GM21786 (cell line): ENCODE results near the gene PDCL2.
"Not testable (repeated sequence)": the region's sequence is repeated elsewhere in the genome, so short reads cannot be mapped to it uniquely, and the experiment has no call there.

ENCODE experiments used
- ATAC-seq: cut with Tn5 transposase; IDR thresholded peaks from one replicate; pipeline ENCODE4 v1.9.1; 2021; ENCODE audit not compliant: unreplicated experiment

PDCL2 gene

GRCh38 chr4:55592014-55592413 is at the start of gene PDCL2:
Gene PDCL2, minus strand, starts transcription at chr4:55592245. Its CDS starts 136 bp downstream, at chr4:55592109.
- no peak for ATAC-seq

DNA sequence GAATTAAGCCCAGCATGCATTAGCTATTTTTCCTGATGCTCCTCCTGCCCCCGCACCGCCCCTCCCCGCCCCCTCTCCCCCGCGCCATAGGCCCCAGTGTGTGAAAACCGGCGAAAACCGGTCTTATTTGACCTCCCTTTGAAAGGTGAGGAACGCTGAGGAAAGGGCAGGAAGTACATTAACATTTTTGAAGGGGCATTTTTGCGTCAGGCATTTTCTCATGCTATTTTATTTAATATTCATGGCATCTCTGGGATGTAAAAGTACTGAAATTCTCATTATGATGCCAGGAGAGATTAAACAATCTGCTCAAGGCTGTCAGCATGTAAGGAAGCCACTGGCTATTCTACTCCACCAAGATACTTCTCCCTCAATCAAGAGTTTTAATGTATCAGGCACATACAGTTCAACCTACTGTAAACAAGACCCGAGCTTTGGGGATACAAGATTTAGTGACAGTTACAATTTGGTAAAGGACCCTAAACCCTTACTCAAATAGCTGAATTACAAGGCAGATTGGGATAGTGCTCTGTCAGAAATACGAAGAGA is 45.3 kb upstream of the PDCL2 start:
- ATAC-seq = no peak

GRCh38 chr4:55636656-55636999 is 44.6 kb upstream of the PDCL2 start:
- ATAC-seq = no peak

GRCh38 chr4:55635741-55636655 is 44.0 kb upstream of the PDCL2 start, which contains the start of gene NMU:
Gene NMU, minus strand, starts transcription at chr4:55636298. Its CDS starts 106 bp downstream, at chr4:55636192.
- peak; percentile 74 for ATAC-seq

DNA sequence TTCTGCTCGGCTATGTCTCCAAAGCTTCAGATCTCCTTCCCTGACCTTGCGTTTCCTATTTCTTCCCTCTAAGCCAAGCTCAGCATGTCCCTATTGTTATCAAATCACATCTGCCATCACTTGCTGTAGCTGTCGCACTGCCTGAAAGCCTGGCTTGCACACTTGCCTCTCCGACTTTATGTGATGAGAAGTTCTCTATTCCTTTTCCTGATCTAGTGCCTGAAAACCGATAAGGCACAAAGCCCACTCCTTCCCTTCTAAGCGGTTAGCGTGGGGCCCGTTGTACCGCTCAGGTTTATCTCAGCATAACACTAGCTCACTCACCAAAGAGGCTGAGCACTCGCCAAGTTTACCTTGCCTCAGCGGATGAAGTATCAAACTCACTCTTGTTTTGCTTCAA is 43.2 kb upstream of the PDCL2 start:
- ATAC-seq = no peak

GRCh38 chr4:55634417-55635128 is 42.5 kb upstream of the PDCL2 start:
- no peak for ATAC-seq

DNA sequence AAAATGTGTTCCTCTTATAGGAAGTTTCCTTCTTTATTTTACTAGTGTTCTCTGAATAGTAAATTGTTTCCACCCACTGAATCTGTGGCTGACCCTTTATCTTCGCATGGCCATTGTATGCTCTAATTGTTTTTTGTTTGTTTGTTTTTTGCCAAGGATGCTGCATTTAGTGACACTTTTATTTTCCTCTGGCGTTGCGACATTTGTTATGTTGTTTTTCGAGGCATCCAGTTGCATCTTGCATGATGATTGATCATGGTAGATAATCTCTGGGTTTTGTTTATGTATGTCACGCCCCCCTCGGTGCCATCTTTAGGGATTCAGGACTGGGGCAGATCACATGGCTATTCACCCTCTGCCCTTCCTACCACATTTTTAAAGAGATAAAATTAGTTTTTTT is 41.9 kb upstream of the PDCL2 start:
- no peak for ATAC-seq

DNA sequence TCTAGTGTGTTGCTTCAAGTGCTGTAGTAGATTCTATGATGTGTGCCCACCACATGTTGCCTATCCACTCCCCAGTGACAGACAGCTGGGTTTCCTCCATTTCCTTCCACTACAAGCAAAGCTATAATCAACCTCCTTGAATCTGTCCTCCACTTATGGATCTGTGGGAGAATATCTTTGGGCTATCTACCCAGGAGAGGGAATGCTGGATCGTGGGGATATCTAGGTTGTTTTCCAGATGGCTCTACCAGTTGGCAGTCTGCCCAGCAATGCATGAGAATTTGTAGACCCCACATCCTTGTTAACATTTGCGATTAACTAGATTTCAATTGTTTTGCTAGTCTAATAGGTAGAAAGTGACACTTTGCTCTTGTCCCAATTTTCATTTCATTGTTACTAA is 33.8 kb upstream of the PDCL2 start:
- no peak for ATAC-seq

GRCh38 chr4:55624063-55624462 is 32.0 kb upstream of the PDCL2 start:
- ATAC-seq = not testable (repeated sequence)

DNA sequence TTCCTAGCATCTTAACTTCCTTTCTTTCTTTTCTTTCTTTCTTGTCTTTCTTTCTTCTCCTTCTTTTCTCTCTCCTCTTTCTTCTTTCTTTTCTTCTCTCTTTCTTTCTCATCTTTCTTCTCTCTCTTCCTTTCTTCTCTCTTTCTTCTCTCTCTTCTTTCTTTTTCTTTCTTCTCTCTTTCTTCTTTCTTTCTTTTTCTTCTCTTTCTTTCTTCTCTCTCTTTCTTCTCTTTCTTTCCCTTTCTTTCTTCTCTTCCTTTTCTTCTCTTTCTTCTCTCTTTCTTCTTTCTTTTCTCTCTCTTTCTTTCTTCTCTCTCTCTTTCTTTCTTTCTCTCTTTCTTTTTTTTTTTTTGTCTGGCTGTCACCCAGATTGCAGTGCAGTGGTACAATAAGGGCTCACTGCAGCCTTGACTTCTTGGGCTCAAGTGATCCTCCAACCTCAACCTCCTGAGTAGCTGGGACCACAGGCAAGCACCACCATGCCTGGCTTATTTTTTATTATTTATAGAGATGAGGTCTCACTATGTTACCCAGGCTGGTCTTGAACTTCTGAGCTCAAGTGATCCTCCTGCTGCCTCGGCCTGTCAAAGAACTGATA is 26.6 kb upstream of the PDCL2 start:
- ATAC-seq = no peak

- peak; percentile 98 for ATAC-seq
Measured at GRCh38 chr4:55617587-55618197, 25.6 kb upstream of the PDCL2 start.

- ATAC-seq = no peak
Measured at GRCh38 chr4:55615008-55615407, 23.0 kb upstream of the PDCL2 start.

GRCh38 chr4:55613621-55614020 is 21.6 kb upstream of the PDCL2 start:
- ATAC-seq = no peak

DNA sequence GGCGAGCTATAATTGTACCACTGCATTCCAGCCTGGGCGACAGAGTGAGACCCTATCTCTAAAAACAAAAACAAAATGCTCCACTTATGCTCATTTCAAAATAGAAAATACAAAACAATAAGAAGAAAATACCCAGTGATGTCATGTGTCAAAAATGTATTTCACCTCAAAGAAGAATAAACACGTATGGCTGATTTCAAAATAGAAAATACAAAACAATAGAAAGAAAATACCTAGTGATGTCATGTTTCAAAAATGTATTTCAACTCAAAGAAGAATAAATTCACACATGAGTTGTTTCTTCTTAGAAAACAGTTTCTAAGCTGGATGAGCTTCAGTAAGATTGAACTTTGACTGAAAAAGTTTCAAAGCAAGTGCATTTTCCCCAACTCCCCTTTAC is 20.3 kb upstream of the PDCL2 start:
- no peak for ATAC-seq

GRCh38 chr4:55611358-55612059 is 19.5 kb upstream of the PDCL2 start:
- ATAC-seq = no peak

DNA sequence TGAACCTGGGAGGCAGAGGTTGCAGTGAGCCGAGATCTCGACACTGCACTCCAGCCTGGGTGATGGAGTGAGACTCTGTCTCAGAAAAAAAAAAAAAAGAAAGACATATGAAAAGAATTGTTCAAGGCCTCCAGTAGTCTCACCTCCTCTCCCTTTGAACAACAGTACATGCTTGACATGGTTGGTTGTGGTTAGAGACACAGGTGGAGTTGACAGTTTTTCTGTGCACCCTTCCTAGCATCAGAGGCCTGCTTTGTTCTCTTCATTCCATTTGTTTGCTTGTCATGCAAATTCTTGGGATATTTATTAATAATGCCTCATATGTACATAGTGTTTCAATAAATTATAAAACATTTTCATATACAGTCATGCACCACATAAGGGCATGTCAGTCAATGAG is 18.3 kb upstream of the PDCL2 start:
- no peak for ATAC-seq

DNA sequence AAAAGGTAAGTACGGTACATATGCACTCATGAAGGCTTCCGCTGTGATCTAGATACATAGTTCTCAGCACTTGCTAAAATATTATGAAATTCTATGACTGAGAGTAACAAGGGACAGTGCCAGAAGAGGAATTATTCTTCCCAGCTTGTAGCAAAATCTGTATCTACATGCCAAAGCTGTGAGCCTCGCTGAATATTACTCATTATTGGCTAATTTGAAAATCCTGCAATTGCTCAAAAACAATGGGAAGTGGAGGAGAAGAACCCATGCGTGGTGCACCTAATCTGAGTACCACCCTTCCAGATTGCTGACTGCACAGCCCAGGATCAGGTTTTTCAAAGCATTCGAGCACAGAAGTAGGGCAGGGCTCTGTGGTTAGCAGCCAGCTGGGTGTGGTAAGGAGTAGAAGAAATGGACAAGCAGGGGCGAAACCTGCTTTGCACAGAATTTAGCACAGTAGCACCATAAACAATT is 17.4 kb upstream of the PDCL2 start:
- no peak for ATAC-seq

GRCh38 chr4:55608591-55608990 is 16.5 kb upstream of the PDCL2 start:
- ATAC-seq = no peak

DNA sequence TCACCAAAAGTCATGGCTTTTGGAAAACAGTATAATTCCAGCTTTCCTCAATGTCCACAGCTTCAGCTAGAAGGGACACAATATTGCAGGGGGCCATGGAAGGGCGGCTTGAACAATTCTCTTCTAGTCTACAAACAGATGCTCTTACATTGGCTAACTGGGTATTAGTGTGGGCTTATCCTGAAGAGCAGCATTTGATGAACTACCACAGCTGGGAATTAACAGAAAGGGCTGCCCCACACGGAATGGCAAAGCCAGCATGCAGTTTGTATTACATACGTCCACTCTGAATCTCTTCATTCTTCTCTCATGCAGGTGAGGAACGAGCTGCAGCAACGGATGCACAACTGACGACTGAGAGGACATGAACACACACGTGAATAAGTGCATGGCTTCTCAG is 13.0 kb upstream of the PDCL2 start:
- ATAC-seq = no peak

DNA sequence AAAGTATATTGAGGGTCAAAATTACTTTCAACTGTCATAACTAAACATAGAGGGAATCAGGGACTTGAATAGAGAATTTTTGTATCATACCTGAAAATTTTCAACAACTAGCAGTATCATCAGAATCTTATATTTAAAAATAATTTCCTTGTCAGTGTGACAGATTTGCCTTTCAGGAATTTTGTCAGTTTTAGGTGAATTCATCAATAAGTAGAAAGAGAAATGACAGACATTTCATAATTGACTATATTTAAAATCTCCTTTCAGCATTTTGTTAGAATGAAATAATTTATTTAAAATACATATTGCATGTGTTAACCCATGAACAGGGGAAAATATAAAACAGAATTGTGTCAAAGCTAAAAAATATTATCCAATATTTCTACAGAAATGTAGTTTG is 8.6 kb upstream of the PDCL2 start:
- ATAC-seq = no peak
